Measurements from ENCODE around the gene B3GALT6. TPM values are rescaled to one million over a fixed set of nuclear protein-coding genes. Genes with fewer than 3 reads are reported as not detected.

Gene B3GALT6
- total RNA-seq, 2 experiments from 2014 or later, result 13.3 to 14.4 TPM

DNA sequence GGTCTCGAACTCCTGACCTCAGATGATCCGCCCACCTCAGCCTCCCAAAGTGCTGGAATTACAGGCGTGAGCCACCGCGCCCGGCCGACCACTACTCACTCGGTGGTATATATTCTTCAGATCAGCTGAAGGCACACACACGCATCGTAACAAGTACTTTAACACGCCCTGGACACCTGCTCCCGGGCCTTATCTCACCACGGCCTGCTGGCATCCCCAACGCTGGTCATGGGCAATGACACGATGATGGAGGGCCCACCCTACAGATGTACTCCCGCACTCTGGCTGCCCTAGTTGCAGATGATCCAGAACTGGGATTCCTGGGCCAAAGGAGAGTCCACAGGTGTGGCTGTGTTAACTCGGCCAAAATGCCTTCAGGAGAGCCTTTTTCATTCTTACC, 30.0 kb downstream of the B3GALT6 start:
- no peak overlapping the region for H3K27ac Mint-ChIP-seq
- ChIA-PET POLR2A (interaction anchor here (1.1 to 2.1 kb wide), 2 partner anchors 11 to 33 kb away, joined by 3 to 7 read pairs; no protein-coding TSS in a partner anchor), CTCF (interaction anchor here (0.7 to 0.8 kb wide), 2 partner anchors 17 to 200 kb away, joined by 3 read pairs; no protein-coding TSS in a partner anchor)
- H3K9me3 Mint-ChIP-seq, result no peaks in the 10 kb centered on the region
- H3K36me3 Mint-ChIP-seq (ENCODE audit: low read depth), result peaks cover 48% of the 10 kb centered on the region
- no peak overlapping the region for H3K4me3 Mint-ChIP-seq
- H3K27me3 Mint-ChIP-seq, result no peaks in the 10 kb centered on the region
- DNase-seq, result no peak
- H3K4me1 Mint-ChIP-seq, result peaks cover 13% of the 10 kb centered on the region

DNA sequence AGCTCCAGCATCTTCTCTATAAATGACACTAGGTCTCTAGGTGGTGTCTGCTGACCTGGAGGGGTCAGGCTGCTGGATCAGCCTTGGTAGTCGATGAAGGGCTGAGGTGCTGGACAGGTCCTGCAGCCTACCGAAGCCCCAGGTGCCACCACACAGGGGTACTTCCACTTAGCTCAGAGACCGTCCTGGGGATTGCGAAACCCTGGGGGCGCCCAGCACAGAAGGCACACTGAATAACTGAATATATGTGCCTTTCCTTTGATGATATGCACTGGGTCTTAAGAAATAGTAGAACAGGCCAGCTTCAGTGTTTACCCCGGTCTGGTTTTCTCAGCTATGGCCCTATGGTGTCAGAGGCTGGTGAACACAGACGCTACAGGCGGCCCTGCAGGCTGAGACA, 30.7 kb downstream of the B3GALT6 start:
- CTCF ChIA-PET, result no interaction called here
- no peaks in the 10 kb centered on the region for H3K27me3 Mint-ChIP-seq
- no peak overlapping the region for H3K4me3 Mint-ChIP-seq
- peaks cover 49% of the 10 kb centered on the region for H3K36me3 Mint-ChIP-seq (ENCODE audit: low read depth)
- no peak for DNase-seq
- POLR2A ChIA-PET, result no interaction called here
- peaks cover 10% of the 10 kb centered on the region for H3K4me1 Mint-ChIP-seq
- H3K9me3 Mint-ChIP-seq, result no peaks in the 10 kb centered on the region
- H3K27ac Mint-ChIP-seq, result no peak overlapping the region

DNA sequence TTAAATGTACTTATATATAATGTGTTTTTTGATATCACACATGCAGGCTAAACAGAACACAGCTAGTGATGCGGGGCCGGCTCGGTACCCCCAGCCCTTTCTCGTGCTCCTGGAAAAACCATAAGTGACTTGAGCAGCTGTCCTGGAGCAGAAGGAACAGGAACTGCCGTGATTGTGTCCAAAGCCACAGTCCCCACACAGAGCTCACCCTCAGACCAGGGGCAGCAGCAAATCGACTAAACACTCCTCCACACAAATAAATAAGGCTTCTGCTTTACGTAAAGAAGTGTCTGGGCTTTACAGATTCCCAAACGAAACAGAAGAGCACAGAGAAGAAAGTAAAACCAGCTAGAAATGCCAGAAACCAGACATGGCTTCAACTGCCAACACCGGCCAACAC, 32.0 kb downstream of the B3GALT6 start:
- ChIA-PET CTCF (interaction anchor here (0.9 to 1.2 kb wide), 3 partner anchors 9 to 142 kb away, joined by 3 to 5 read pairs (median 3); no protein-coding TSS in a partner anchor), POLR2A (interaction anchor here (1.7 kb wide), 1 partner anchor 9 kb away, joined by 4 read pairs; the partner anchor contains the start of gene UBE2J2)
- DNase-seq, result no peak
- Mint-ChIP-seq H3K4me1 (peaks cover 10% of the 10 kb centered on the region), H3K4me3 (no peak overlapping the region), H3K27ac (no peak overlapping the region), H3K9me3 (no peaks in the 10 kb centered on the region), H3K27me3 (no peaks in the 10 kb centered on the region), H3K36me3 (ENCODE audit: low read depth) (peaks cover 55% of the 10 kb centered on the region)

DNA sequence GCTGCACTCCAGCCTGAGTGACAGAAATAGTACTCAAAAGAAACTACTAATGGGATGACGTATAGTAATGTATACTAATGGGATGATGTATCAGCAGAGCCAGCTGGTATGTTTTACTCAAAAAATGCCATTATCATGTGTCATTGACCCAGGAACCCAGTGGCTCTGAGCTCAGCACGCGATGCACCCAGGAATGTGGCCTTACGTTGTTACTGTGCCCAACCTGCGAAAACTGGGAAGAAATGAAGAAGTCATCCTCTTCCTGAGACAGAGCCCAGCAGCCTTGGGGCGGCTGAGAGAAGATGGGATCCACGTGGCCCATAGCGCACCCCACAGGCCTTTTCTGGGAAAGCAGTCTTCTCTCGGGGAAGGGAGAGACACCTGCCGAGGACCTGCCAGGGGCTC, 32.8 kb downstream of the B3GALT6 start:
- Mint-ChIP-seq H3K9me3 (no peaks in the 10 kb centered on the region), H3K36me3 (ENCODE audit: low read depth) (peaks cover 48% of the 10 kb centered on the region), H3K27ac (no peak overlapping the region), H3K27me3 (no peaks in the 10 kb centered on the region), H3K4me1 (peaks cover 12% of the 10 kb centered on the region), H3K4me3 (no peak overlapping the region)
- ChIA-PET POLR2A (interaction anchor here (1.7 kb wide), 1 partner anchor 8 kb away, joined by 4 read pairs; the partner anchor contains the start of gene UBE2J2), CTCF (interaction anchor here (0.9 kb wide), 2 partner anchors 34 to 143 kb away, joined by 3 to 5 read pairs; no protein-coding TSS in a partner anchor)
- peak; percentile 36 for DNase-seq

DNA sequence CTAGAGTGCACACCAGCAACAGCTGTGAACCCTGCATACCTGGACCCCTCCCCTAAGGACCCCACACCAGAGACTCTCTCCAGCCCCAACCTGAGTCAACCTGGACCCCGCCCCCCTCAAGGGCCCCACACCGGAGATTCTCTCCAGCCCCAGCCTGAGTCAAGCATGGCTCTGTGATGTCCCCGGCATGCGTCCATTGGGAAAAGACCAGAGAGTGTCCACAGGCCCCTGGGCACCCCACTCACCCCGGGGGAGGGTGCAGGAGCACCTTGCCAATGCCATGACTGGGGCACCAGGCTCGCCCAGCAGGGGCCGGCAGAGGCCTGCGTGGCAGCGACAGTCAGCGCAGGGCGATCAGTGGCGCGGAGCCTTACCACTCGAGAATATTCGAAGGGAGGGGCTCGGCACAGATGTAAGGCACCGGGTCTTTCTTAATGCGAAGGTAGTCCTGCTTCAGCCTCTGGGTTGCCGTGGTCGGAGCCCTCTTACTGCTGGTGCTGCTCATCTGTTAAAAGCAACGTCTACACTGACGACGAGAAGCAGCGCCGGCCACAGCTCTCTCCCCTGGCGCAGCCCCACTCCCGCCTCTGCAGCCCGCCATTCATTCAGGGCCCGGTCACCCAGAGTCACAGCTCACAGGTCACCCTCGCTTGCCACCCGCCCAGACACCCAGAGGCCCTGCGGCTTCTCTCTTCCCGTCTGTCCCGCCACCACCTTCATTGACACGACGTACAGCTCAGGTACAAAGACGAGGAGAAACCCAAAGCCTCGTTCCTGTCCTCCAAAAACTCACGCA, 35.6 kb downstream of the B3GALT6 start:
- DNase-seq, result no peak
- ChIA-PET POLR2A (no interaction called here), CTCF (no interaction called here)
- Mint-ChIP-seq H3K4me3 (no peak overlapping the region), H3K27ac (no peak overlapping the region), H3K27me3 (no peaks in the 10 kb centered on the region), H3K9me3 (no peaks in the 10 kb centered on the region), H3K4me1 (peaks cover 31% of the 10 kb centered on the region), H3K36me3 (ENCODE audit: low read depth) (peaks cover 52% of the 10 kb centered on the region)

DNA sequence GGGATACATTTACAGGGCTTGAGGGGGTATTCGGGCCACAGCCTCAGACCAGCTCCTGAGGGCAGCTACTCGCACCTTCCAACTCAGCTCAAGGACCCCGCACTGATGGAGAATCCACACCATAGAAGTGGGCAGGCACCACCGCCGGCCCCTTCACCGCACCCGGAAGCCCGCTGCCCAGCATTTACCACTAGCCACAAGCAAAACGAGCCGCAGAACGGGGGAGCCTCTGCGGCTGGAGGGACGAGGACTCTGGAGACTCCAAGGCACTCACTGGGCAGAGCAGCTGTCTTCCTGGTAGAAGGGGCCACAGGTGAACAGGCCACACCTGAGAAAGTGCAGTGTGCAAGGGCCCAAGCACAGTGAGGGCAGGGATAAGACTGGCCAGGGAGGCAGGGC, 36.2 kb downstream of the B3GALT6 start:
- no peak overlapping the region for H3K27ac Mint-ChIP-seq
- H3K9me3 Mint-ChIP-seq, result no peaks in the 10 kb centered on the region
- H3K4me3 Mint-ChIP-seq, result no peak overlapping the region
- CTCF ChIA-PET, result no interaction called here
- no peak for DNase-seq
- peaks cover 51% of the 10 kb centered on the region for H3K36me3 Mint-ChIP-seq (ENCODE audit: low read depth)
- peaks cover 35% of the 10 kb centered on the region for H3K4me1 Mint-ChIP-seq
- POLR2A ChIA-PET, result no interaction called here
- H3K27me3 Mint-ChIP-seq, result no peaks in the 10 kb centered on the region

DNA sequence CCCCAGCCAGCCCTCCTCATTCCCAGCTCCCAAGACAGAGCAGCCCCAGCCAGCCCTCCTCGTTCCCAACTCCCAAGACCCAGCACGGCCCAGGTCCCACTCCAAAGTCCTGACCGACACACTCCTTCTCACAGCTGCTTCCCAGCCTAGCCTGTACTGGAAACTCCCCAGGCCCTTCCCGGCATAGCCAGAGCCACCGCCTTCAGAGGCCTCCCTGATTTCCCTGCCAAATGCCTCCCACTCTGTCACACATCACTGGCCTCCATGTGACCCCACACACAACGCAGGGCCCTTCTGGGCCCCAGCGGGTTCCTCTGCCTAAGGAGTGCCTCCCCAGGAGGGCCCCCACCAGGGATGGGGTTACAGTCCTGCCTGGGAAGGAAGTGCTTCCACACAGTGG, 38.8 kb downstream of the B3GALT6 start:
- ChIA-PET POLR2A (interaction anchor here (1.2 to 2.0 kb wide), 2 partner anchors 40 to 104 kb away, joined by 4 to 5 read pairs; partner anchors contain the start of gene AURKAIP1), CTCF (interaction anchor here (1.3 to 1.4 kb wide), 2 partner anchors 19 to 149 kb away, joined by 3 to 4 read pairs; no protein-coding TSS in a partner anchor)
- Mint-ChIP-seq H3K9me3 (no peaks in the 10 kb centered on the region), H3K4me1 (peaks cover 39% of the 10 kb centered on the region), H3K36me3 (ENCODE audit: low read depth) (peaks cover 44% of the 10 kb centered on the region), H3K27ac (peak overlapping the region; percentile 43), H3K27me3 (no peaks in the 10 kb centered on the region), H3K4me3 (peak overlapping the region; percentile 60)
- DNase-seq, result no peak

DNA sequence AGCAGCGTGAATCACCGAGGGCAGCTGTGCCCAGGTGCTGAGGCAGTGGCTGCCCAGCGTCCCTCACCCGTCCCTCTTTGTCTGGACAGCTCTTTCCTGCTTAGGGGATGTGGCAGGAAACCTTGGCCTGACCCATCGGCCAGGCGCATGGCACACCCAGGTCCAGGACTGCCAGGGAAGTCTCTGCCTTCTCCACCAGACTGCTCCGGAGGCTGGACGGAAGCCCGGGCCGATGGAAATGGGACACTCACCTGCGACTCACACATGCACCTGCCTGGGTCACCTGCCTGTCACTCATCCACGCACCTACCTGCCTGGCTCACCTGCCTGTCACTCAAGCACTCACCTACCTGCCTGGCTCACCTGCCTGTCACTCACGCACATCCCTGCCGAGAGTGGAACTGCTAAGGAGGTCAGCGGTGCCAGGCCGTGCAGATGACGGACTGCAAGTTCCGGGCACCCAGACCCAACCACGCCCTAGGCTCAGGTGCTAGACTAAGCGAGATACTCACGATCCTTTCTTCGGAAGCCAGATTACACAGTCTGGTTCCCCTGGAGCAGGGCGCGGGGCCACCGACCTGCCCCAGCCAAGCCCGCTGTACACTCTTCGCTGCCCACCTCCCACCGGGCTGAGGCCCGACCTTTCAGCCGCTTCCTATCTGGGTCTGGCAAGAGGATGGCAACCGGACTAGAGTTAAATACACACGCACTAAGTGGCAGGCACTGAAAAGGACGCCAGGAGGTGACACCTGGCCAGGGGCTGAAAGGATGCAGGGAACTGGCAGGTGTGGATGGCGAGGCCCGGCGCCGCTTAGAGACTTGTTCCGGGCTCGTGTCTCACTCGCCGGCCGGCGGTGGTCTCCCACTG, 40.5 kb downstream of the B3GALT6 start:
- ChIA-PET CTCF (interaction anchor here (0.9 to 1.4 kb wide), 2 partner anchors 41 to 213 kb away, joined by 3 to 4 read pairs; no protein-coding TSS in a partner anchor), POLR2A (interaction anchor here (0.6 to 2.0 kb wide), 5 partner anchors 8 to 124 kb away, joined by 3 to 16 read pairs (median 4); partner anchors contain the start of genes AURKAIP1, B3GALT6 and SDF4)
- peaks cover 35% of the 10 kb centered on the region for H3K36me3 Mint-ChIP-seq (ENCODE audit: low read depth)
- H3K4me1 Mint-ChIP-seq, result peaks cover 39% of the 10 kb centered on the region
- H3K4me3 Mint-ChIP-seq, result peak overlapping the region; percentile 87
- no peaks in the 10 kb centered on the region for H3K27me3 Mint-ChIP-seq
- peak overlapping the region; percentile 82 for H3K27ac Mint-ChIP-seq
- no peaks in the 10 kb centered on the region for H3K9me3 Mint-ChIP-seq
- peak; percentile 26 for DNase-seq

DNA sequence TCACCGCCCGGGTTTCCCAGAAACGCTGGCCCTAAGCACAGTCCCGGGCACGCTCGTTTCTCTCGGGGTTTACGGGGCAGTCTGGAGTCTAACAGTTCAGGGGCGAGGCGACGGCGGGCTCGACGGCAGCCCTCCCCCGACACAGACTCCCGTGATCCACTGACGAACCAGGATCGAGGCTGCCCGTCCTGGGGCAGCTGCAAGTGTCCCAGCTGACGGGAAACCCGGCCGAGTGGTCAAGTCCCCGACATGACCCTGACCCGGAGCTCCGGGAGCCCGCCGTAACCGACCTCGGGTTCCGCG, 41.1 kb downstream of the B3GALT6 start:
- Mint-ChIP-seq H3K4me3 (peak overlapping the region; percentile 87), H3K27me3 (no peaks in the 10 kb centered on the region), H3K27ac (peak overlapping the region; percentile 82), H3K9me3 (no peaks in the 10 kb centered on the region), H3K4me1 (peaks cover 39% of the 10 kb centered on the region), H3K36me3 (ENCODE audit: low read depth) (peaks cover 32% of the 10 kb centered on the region)
- CTCF ChIA-PET, result interaction anchor here (1.4 to 1.5 kb wide), 3 partner anchors 19 to 151 kb away, joined by 4 to 8 read pairs (median 6); no protein-coding TSS in a partner anchor
- DNase-seq, result no peak
- POLR2A ChIA-PET, result interaction anchor here (0.6 to 1.8 kb wide), 6 partner anchors 9 to 125 kb away, joined by 3 to 16 read pairs (median 4); partner anchors contain the start of genes B3GALT6, SDF4 and TNFRSF4

DNA sequence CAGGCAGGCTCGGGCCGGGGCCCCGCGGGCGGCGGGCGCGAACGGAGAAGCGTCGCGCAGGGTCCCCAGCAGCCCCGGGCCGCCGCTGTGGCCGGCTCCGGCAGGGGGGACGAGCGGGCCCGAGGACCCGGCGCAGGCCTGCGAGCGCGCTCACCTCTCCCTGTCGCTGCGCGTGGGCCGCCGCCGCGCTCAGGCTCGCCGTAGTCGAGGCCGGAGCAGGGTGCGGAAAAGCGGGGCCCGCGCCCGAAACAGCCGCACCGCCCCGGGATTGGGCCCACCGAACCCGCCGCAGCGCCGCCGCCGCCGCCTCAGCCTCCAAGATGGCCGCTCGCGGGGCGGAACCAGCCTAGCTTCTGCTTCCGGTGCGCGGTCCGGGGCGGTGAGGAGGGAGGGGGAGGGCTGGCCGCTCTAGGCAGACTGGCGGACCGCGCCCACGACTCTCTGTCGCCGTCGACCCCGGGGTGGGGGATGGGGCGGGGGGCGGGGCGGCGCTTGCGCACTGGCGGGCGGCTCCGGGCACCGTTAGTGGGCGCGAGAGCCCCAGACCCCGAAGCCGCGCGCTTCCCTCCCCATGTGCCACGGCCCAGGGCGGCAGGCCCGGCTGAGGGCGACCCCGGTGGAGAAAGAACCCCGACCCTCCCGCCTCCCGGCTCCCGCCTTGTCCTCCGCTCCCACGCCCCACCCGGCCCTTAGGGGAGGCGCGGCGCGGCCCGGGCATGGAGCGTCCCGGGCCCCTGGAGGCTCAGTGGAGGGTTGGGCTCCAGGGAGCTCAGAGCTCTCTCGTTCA, 41.7 kb downstream of the B3GALT6 start, which contains the start of gene UBE2J2:
Gene UBE2J2, minus strand, starts transcription at position 343 of the 787 bp plus-strand sequence. CDS start 5,862 bp downstream, outside the sequence.
- CTCF ChIA-PET, result interaction anchor here (1.4 to 1.5 kb wide), 3 partner anchors 18 to 151 kb away, joined by 4 to 8 read pairs (median 6); no protein-coding TSS in a partner anchor
- Mint-ChIP-seq H3K4me3 (peak within 1 kb of the TSS; percentile 87), H3K4me1 (peaks cover 39% of the 10 kb centered on the region), H3K9me3 (no peaks in the 10 kb centered on the region), H3K27me3 (no peaks in the 10 kb centered on the region), H3K36me3 (ENCODE audit: low read depth) (peaks cover 28% of the 10 kb centered on the region), H3K27ac (peak within 1 kb of the TSS; percentile 82)
- POLR2A ChIA-PET, result interaction anchor here (0.6 to 1.8 kb wide), 8 partner anchors 9 to 126 kb away, joined by 3 to 16 read pairs (median 4); partner anchors contain the start of genes B3GALT6, SDF4 and TNFRSF4
- peak; percentile 94 for DNase-seq

DNA sequence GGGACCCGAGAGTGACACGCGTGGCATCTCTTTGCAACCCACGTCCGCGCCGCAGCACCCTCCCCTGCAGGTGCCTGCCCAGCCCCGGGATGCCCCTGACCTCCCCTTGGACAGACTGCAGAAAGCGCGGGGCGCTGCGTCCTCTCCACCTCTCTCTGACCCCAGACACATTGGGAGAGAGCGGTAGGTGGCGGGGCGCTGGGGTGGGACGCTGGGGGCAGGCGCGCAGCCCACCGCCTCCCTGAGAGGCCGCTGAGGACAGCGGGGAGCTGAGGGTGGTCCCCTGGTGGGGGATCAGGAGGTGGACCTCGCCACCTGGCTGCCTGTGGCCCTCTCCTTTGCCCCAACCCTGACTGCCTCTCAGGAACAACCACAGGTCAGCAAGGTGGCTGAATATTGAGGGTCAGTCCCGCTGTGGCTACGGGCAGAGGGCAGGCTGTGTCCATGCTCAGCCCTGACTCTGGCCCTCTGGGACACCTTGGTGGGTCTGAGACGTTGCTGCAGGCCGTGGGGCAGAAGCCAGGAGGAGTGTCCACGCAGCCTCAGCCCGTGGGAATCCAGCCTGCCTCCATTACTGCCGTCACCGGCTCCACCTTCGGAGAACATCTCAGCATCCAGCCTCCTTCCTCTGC, 42.4 kb downstream of the B3GALT6 start:
- peaks cover 39% of the 10 kb centered on the region for H3K4me1 Mint-ChIP-seq
- no peak for DNase-seq
- H3K4me3 Mint-ChIP-seq, result peak overlapping the region; percentile 63
- H3K36me3 Mint-ChIP-seq (ENCODE audit: low read depth), result peaks cover 26% of the 10 kb centered on the region
- ChIA-PET CTCF (interaction anchor here (1.4 to 1.5 kb wide), 3 partner anchors 18 to 152 kb away, joined by 4 to 8 read pairs (median 6); no protein-coding TSS in a partner anchor), POLR2A (interaction anchor here (0.9 to 1.8 kb wide), 6 partner anchors 8 to 113 kb away, joined by 3 to 16 read pairs (median 4); partner anchors contain the start of genes B3GALT6, SDF4 and TNFRSF4)
- H3K9me3 Mint-ChIP-seq, result no peaks in the 10 kb centered on the region
- H3K27ac Mint-ChIP-seq, result peak overlapping the region; percentile 31
- H3K27me3 Mint-ChIP-seq, result no peaks in the 10 kb centered on the region

Measured in activated CD4-positive, alpha-beta memory T cell treated with anti-CD3 and anti-CD28 coated beads, Interleukin-2, amount 10 ng/mL, durations not matched to agents 7 days and 5 days (primary cell).